HCT116 (cell line): ENCODE measurements around the gene TPRG1. TPM values are rescaled to one million over a fixed set of nuclear protein-coding genes. Genes with fewer than 3 reads are reported as not detected.

ENCODE experiments used
- ATAC-seq: fragments of 200-7000 bp; cut with Tn5 transposase; 2 replicates; pipeline ENCODE4 v1.9.1; 2020; ENCODE audit warnings: mild to moderate bottlenecking, moderate library complexity
- BruUV-seq: library from RNA; stranded (reverse); fragments of 400-500 nt; replicated peaks from 2 replicates; lab custom pipeline; 2021; lab: Mats Ljungman, UMichigan
- CTCF ChIA-PET: fragments of 300-600 bp; sonication (Branson Sonifier 250); formaldehyde crosslinking; loops from one replicate; lab custom pipeline; 2021; ENCODE audit warnings: antibody characterized with exemption; lab: Charles Lee
- POLR2A ChIA-PET: fragments of 300-600, 350-600 bp; sonication (Branson Sonifier 250); formaldehyde crosslinking; loops from one replicate; lab custom pipeline; 2021; ENCODE audit warnings: antibody characterized with exemption; lab: Charles Lee
- RAD21 ChIA-PET, 2 experiments: fragments of 300-600 bp; sonication (Branson Sonifier 250); formaldehyde crosslinking; loops; one replicate each; lab custom pipeline; 2023; ENCODE audit warnings: low total read pairs in 2 of 2; ENCODE audit not compliant: uncharacterized antibody in 2 of 2, unreplicated experiment in 2 of 2, low non-redundant PET in 1 of 2; lab: Charles Lee
- DNase-seq: peaks from one replicate; pipeline ENCODE4 v3.0.0-alpha.2; 2010; ENCODE audit warnings: low read depth, low spot score
- H2AFZ ChIP-seq: fragments of 200-600 bp; shearing (Covaris generic), sonication (generic); 2 replicates; pipeline ENCODE4 v1.6.1; 2017; ENCODE audit warnings: low read depth, mixed run types, mixed read lengths, antibody characterized with exemption, low read length; ENCODE audit not compliant: poor library complexity, severe bottlenecking
- H3K27ac ChIP-seq: 2 replicates; pipeline ENCODE4 v1.5.1; 2012; ENCODE audit warnings: low read depth, low read length
- H3K27me3 ChIP-seq: fragments of 200-600 bp; sonication (generic); 2 replicates; pipeline ENCODE4 v1.6.1; 2016; ENCODE audit warnings: mixed run types, low read length, mixed read lengths; ENCODE audit not compliant: insufficient read depth
- H3K36me3 ChIP-seq, 2 experiments: fragments of 200-500 bp in 1 of 2; fragments of 200-600 bp in 1 of 2; sonication (Bioruptor generic) in 1 of 2; sonication (generic) in 1 of 2; 2 replicates each; pipeline versions ENCODE4 v1.5.1 to v1.6.1; 2014 to 2016; ENCODE audit warnings: low read length in 2 of 2, inconsistent platforms in 1 of 2, mixed read lengths in 1 of 2, mixed run types in 1 of 2; ENCODE audit not compliant: insufficient read depth in 2 of 2, control insufficient read depth in 1 of 2
- H3K4me1 ChIP-seq, 2 experiments: fragments of 200-600 bp in 1 of 2; sonication (generic) in 1 of 2; 2 replicates each; pipeline versions ENCODE4 v1.5.1 to v1.6.1; 2012 to 2017; ENCODE audit warnings: low read length in 2 of 2, inconsistent platforms in 1 of 2, mild to moderate bottlenecking in 1 of 2, mixed read lengths in 1 of 2, mixed run types in 1 of 2, moderate library complexity in 1 of 2; ENCODE audit not compliant: insufficient read depth in 2 of 2, control insufficient read depth in 1 of 2
- H3K4me2 ChIP-seq: fragments of 200-600 bp; sonication (generic); 2 replicates; pipeline ENCODE4 v1.6.1; 2017; ENCODE audit warnings: mixed run types, low read length, mixed read lengths
- H3K4me3 ChIP-seq, 2 experiments: fragments of 200-600 bp in 1 of 2; sonication (generic) in 1 of 2; replicated peaks in 1 of 2; 2 replicates each; pipeline ENCODE4 v1.5.1; 2011 to 2016; ENCODE audit warnings: low read length in 2 of 2, control low read depth in 1 of 2, low read depth in 1 of 2, mild to moderate bottlenecking in 1 of 2, mixed read lengths in 1 of 2, mixed run types in 1 of 2
- H3K79me2 ChIP-seq: fragments of 200-600 bp; sonication (generic); 2 replicates; pipeline ENCODE4 v1.6.1; 2017; ENCODE audit warnings: mild to moderate bottlenecking, mixed run types, low read length, moderate library complexity, mixed read lengths; ENCODE audit not compliant: insufficient read depth
- H3K9ac ChIP-seq: fragments of 200-600 bp; sonication (generic); 2 replicates; pipeline ENCODE4 v1.6.1; 2016; ENCODE audit warnings: low read length, mixed read lengths
- H3K9me2 ChIP-seq: fragments of 200-600 bp; sonication (generic), shearing (Covaris generic); 2 replicates; pipeline ENCODE4 v1.6.1; 2017; ENCODE audit warnings: mixed run types, mild to moderate bottlenecking, moderate library complexity; ENCODE audit not compliant: insufficient read depth
- H3K9me3 ChIP-seq, 2 experiments: fragments of 200-500 bp in 1 of 2; fragments of 200-600 bp in 1 of 2; sonication (Bioruptor generic) in 1 of 2; sonication (generic) in 1 of 2; 2 replicates each; pipeline ENCODE4 v1.6.1; 2014 to 2017; ENCODE audit warnings: low read length in 2 of 2, mixed read lengths in 2 of 2, inconsistent platforms in 1 of 2, low read depth in 1 of 2, mild to moderate bottlenecking in 1 of 2, mixed run types in 1 of 2, moderate library complexity in 1 of 2; ENCODE audit not compliant: control insufficient read depth in 1 of 2, insufficient read depth in 1 of 2
- H4K20me1 ChIP-seq: fragments of 200-600 bp; sonication (generic), shearing (Covaris generic); 2 replicates; pipeline ENCODE4 v1.6.1; 2017; ENCODE audit warnings: mixed run types, mild to moderate bottlenecking, moderate library complexity; ENCODE audit not compliant: insufficient read depth
- CBX3 ChIP-seq: IDR thresholded peaks from 2 replicates; pipeline ENCODE4 v1.6.1; 2012; ENCODE audit warnings: low read depth
- CEBPB ChIP-seq: IDR thresholded peaks from 2 replicates; pipeline ENCODE4 v1.6.1; 2012; ENCODE audit warnings: low read depth
- CTCF ChIP-seq, 3 experiments: fragments of 200-600 bp in 1 of 3; sonication (generic) in 1 of 3; IDR thresholded peaks in 2 of 3; conservative IDR thresholded peaks in 1 of 3; 2 replicates each; pipeline ENCODE4 v1.5.1; 2012 to 2017; ENCODE audit warnings: low read depth in 2 of 3, low read length in 2 of 3, antibody characterized with exemption in 1 of 3, borderline replicate concordance in 1 of 3, control low read depth in 1 of 3, mild to moderate bottlenecking in 1 of 3, mixed read lengths in 1 of 3, mixed run types in 1 of 3, moderate library complexity in 1 of 3; ENCODE audit not compliant: insufficient read depth in 1 of 3
- POLR2A ChIP-seq: IDR thresholded peaks from 2 replicates; pipeline ENCODE4 v1.7.0; 2011; ENCODE audit warnings: borderline replicate concordance; ENCODE audit not compliant: insufficient read depth, insufficient read length; ENCODE audit errors: extremely low read depth
- intact Hi-C: fragments of 100-400 bp; cut with micrococcal nuclease; formaldehyde crosslinking; loops from 2 replicates; pipeline ENCODE4 v1.10.0; 2022
- total RNA-seq: library from RNA; stranded (reverse); gene quantifications from one replicate; pipeline ENCODE4 v1.2.1, GENCODE V29; 2021; ENCODE audit not compliant: unreplicated experiment

Gene TPRG1
- total RNA-seq, 1 experiment from 2014 or later = 2.8 TPM

- no peak for TF ChIP-seq POLR2A
- no peak for TF ChIP-seq CEBPB
- no peak for TF ChIP-seq CTCF (IDR thresholded peaks at IDR 0.05 in 2 of 3, conservative IDR thresholded peaks at IDR 0.05 in 1 of 3; ENCODE audit: borderline replicate concordance in 1 of 3, insufficient read depth in 1 of 3, low read depth in 2 of 3, low read length in 2 of 3)
Observed at GRCh38 chr3:189168711-189169110, 3.1 kb upstream of the TPRG1 start (continued).

GRCh38 chr3:189169728-189170127, 2.0 kb upstream of the TPRG1 start:
- TF ChIP-seq CTCF (IDR thresholded peaks at IDR 0.05 in 2 of 3, conservative IDR thresholded peaks at IDR 0.05 in 1 of 3; ENCODE audit: borderline replicate concordance in 1 of 3, insufficient read depth in 1 of 3, low read depth in 2 of 3, low read length in 2 of 3) (peak in 2 of 3 experiments; percentile 28 to 50; a peak in 4 of 6 replicates), CBX3 (no peak)
- intact Hi-C loops = no loop called here
- BruUV-seq = no TSS peak
- Histone ChIP-seq H2AFZ (no peak overlapping the region), H3K4me3 (no peak overlapping the region), H4K20me1 (no peaks in the 10 kb centered on the region), H3K4me1 (peaks cover 9 to 19% of the 10 kb centered on the region in 2 experiments), H3K79me2 (no peaks in the 10 kb centered on the region), H3K9me2 (no peaks in the 10 kb centered on the region), H3K27ac (no peak overlapping the region), H3K36me3 (no peaks in the 10 kb centered on the region), H3K4me2 (no peak overlapping the region), H3K27me3 (no peaks in the 10 kb centered on the region), H3K9me3 (no peaks in the 10 kb centered on the region), H3K9ac (no peak overlapping the region)
- CTCF ChIA-PET = interaction anchor here (0.8 to 1.1 kb wide), 2 partner anchors 21 to 24 kb away, joined by 3 read pairs; no protein-coding TSS in a partner anchor
- ATAC-seq (peak; percentile 56), DNase-seq (no peak)
- POLR2A ChIA-PET = no interaction called here
- RAD21 ChIA-PET = no interaction called here
